SJSA1 (cell line): ENCODE measurements around the gene IL24. TPM values are rescaled to one million over a fixed set of nuclear protein-coding genes. Genes with fewer than 3 reads are reported as not detected.

ENCODE experiments used
- DNase-seq, 2 experiments: peaks; one replicate each; pipeline ENCODE4 v3.0.0-alpha.2; 2015 to 2020; ENCODE audit warnings: low spot score in 2 of 2, low read depth in 1 of 2
- H3K27ac ChIP-seq: fragments of 250-450 bp; sonication (Bioruptor Pico); 2 replicates; pipeline ENCODE4 v1.5.1; 2020; ENCODE audit warnings: mild to moderate bottlenecking, moderate library complexity
- H3K27me3 ChIP-seq: fragments of 250-450 bp; sonication (Bioruptor Pico); replicated peaks from 2 replicates; pipeline ENCODE4 v1.5.1; 2020; ENCODE audit warnings: mild to moderate bottlenecking, moderate library complexity
- H3K36me3 ChIP-seq: fragments of 250-450 bp; sonication (Bioruptor Pico); 2 replicates; pipeline ENCODE4 v1.5.1; 2020; ENCODE audit warnings: mild to moderate bottlenecking
- H3K4me1 ChIP-seq: fragments of 250-450 bp; sonication (Bioruptor Pico); replicated peaks from 2 replicates; pipeline ENCODE4 v1.6.1; 2021; ENCODE audit warnings: mild to moderate bottlenecking
- H3K4me3 ChIP-seq: fragments of 250-450 bp; sonication (Bioruptor Pico); 2 replicates; pipeline ENCODE4 v1.5.1; 2020; ENCODE audit warnings: mild to moderate bottlenecking
- H3K9me3 ChIP-seq: fragments of 250-450 bp; sonication (Bioruptor Pico); replicated peaks from 2 replicates; pipeline ENCODE4 v1.5.1; 2020; ENCODE audit warnings: mild to moderate bottlenecking
- total RNA-seq: library from RNA; depleted of rRNA; stranded (reverse); fragments of >200 nt; shearing (Covaris generic); gene quantifications from 2 replicates; pipeline ENCODE4 v1.2.3, GENCODE V29; 2014; rRNA removed

IL24 gene
- total RNA-seq, 1 experiment from 2014 or later = 1.5 TPM

GRCh38 chr1:206949641-206950040 is 52.4 kb downstream of the IL24 start:
- H3K4me3 ChIP-seq = no peak overlapping the region
- no peaks in the 10 kb centered on the region for H3K36me3 ChIP-seq
- H3K27ac ChIP-seq = no peak overlapping the region
- no peaks in the 10 kb centered on the region for H3K27me3 ChIP-seq
- no peaks in the 10 kb centered on the region for H3K9me3 ChIP-seq
- H3K4me1 ChIP-seq = 0 out of 2 replicates have a peak, but pooled peaks cover 4% of the 10 kb centered on the region
- DNase-seq = no peak

GRCh38 chr1:206951318-206952100 is 54.3 kb downstream of the IL24 start:
- Histone ChIP-seq H3K4me1 (0 out of 2 replicates have a peak, but pooled peaks cover 4% of the 10 kb centered on the region), H3K4me3 (no peak overlapping the region), H3K36me3 (no peaks in the 10 kb centered on the region), H3K9me3 (no peaks in the 10 kb centered on the region), H3K27ac (no peak overlapping the region), H3K27me3 (no peaks in the 10 kb centered on the region)
- no peak for DNase-seq

GRCh38 chr1:206952171-206952570 is 54.9 kb downstream of the IL24 start:
- H3K27me3 ChIP-seq = no peaks in the 10 kb centered on the region

GRCh38 chr1:206953126-206953525 is 55.9 kb downstream of the IL24 start:
- Histone ChIP-seq H3K36me3 (no peaks in the 10 kb centered on the region), H3K4me3 (no peak overlapping the region), H3K27ac (no peak overlapping the region), H3K9me3 (no peaks in the 10 kb centered on the region), H3K27me3 (no peaks in the 10 kb centered on the region), H3K4me1 (0 out of 2 replicates have a peak, but pooled peaks cover 4% of the 10 kb centered on the region)
- no peak for DNase-seq

More at GRCh38 chr1:206952171-206952570, 54.9 kb downstream of the IL24 start:
- no peak for DNase-seq
- Histone ChIP-seq H3K27ac (no peak overlapping the region), H3K4me3 (no peak overlapping the region), H3K36me3 (no peaks in the 10 kb centered on the region), H3K9me3 (no peaks in the 10 kb centered on the region), H3K4me1 (0 out of 2 replicates have a peak, but pooled peaks cover 4% of the 10 kb centered on the region)

GRCh38 chr1:206953626-206954025 is 56.4 kb downstream of the IL24 start:
- Histone ChIP-seq H3K36me3 (no peaks in the 10 kb centered on the region), H3K9me3 (no peaks in the 10 kb centered on the region), H3K4me3 (no peak overlapping the region), H3K27ac (no peak overlapping the region), H3K27me3 (no peaks in the 10 kb centered on the region), H3K4me1 (0 out of 2 replicates have a peak, but pooled peaks cover 4% of the 10 kb centered on the region)
- DNase-seq = no peak

Other genes starting within 250 kb of the IL24 start
- gene MAPKAPK2, start 212.5 kb upstream of the IL24 start, total RNA-seq = 45.4 and 58.6 TPM in 2 replicates
- gene IL19, start 126.7 kb upstream of the IL24 start, total RNA-seq = not detected in 2 replicates
- not detected in 2 replicates for gene IL10, start 124.9 kb upstream of the IL24 start, total RNA-seq
- 0.25 and 0.53 TPM in 2 replicates for gene IL20, start 31.8 kb upstream of the IL24 start, total RNA-seq
- 2.0 and 11.7 TPM in 2 replicates for gene FCMR, start 24.5 kb downstream of the IL24 start, total RNA-seq
- not detected in 2 replicates for gene PIGR, start 49.0 kb downstream of the IL24 start, total RNA-seq
- not detected in 2 replicates for gene FCAMR, start 73.0 kb downstream of the IL24 start, total RNA-seq
- 0.03 TPM in 1 of 2 replicates, not detected in the other for gene C1orf116, start 135.3 kb downstream of the IL24 start, total RNA-seq
- 5.6 and 9.9 TPM in 2 replicates for gene YOD1, start 153.8 kb downstream of the IL24 start, total RNA-seq
- gene PFKFB2, start 155.8 kb downstream of the IL24 start, total RNA-seq = 1.5 and 3.8 TPM in 2 replicates
- gene C4BPB, start 191.4 kb downstream of the IL24 start, total RNA-seq = 0.28 and 1.8 TPM in 2 replicates
- not detected in 2 replicates for gene C4BPA, start 206.8 kb downstream of the IL24 start, total RNA-seq